GM19324 (cell line): Measurements from ENCODE around the gene PLA2G6.

Experiments
- ATAC-seq: cut with Tn5 transposase; IDR thresholded peaks from one replicate; pipeline ENCODE4 v1.9.1; 2021; ENCODE audit warnings: mild to moderate bottlenecking, moderate library complexity; ENCODE audit not compliant: unreplicated experiment, low FRiP score

Gene PLA2G6

GRCh38 chr22:38075961-38076360 lies 105.7 kb downstream of the PLA2G6 start:
- no peak for ATAC-seq

- no peak for ATAC-seq
These were observed 106.4 kb downstream of the PLA2G6 start for GRCh38 chr22:38075105-38075825.

- no peak for ATAC-seq
These were observed 107.2 kb downstream of the PLA2G6 start for GRCh38 chr22:38074181-38075104.

GRCh38 chr22:38073150-38074130 lies 108.2 kb downstream of the PLA2G6 start:
- ATAC-seq = no peak

GRCh38 chr22:38072322-38073149 lies 109.1 kb downstream of the PLA2G6 start:
- no peak for ATAC-seq

GRCh38 chr22:38071421-38072321 lies 110.0 kb downstream of the PLA2G6 start:
- no peak for ATAC-seq

- no peak for ATAC-seq
These were observed 111.2 kb downstream of the PLA2G6 start for GRCh38 chr22:38070250-38070921.

- ATAC-seq = no peak
These were observed 112.0 kb downstream of the PLA2G6 start for GRCh38 chr22:38069372-38070249.

GRCh38 chr22:38068641-38069371 lies 112.8 kb downstream of the PLA2G6 start:
- ATAC-seq = no peak

- ATAC-seq = no peak
These were observed 113.8 kb downstream of the PLA2G6 start for GRCh38 chr22:38067761-38068360.

- no peak for ATAC-seq
These were observed 114.6 kb downstream of the PLA2G6 start for GRCh38 chr22:38067028-38067415.

GRCh38 chr22:38066381-38067027 lies 115.1 kb downstream of the PLA2G6 start:
- no peak for ATAC-seq

- no peak for ATAC-seq
These were observed 116.1 kb downstream of the PLA2G6 start for GRCh38 chr22:38065539-38065938.

- ATAC-seq = no peak
These were observed 118.8 kb downstream of the PLA2G6 start for GRCh38 chr22:38062791-38063190.
